K562 (cell line): ENCODE data around the gene SGIP1. TPM values are rescaled to one million over a fixed set of nuclear protein-coding genes. Genes with fewer than 3 reads are reported as not detected.

Experiments used
- ATAC-seq: fragments of 200-7000 bp; cut with Tn5 transposase; 3 replicates; pipeline ENCODE4 v1.9.1; 2020; ENCODE audit warnings: moderate library complexity
- BruUV-seq: library from RNA; stranded (reverse); fragments of 400-500 nt; replicated peaks from 2 replicates; lab custom pipeline; 2021; lab: Mats Ljungman, UMichigan
- CTCF ChIA-PET: fragments of 300-600 bp; formaldehyde crosslinking; extraction: SDS; loops from one replicate; lab custom pipeline; 2021; ENCODE audit warnings: low intra/inter-chr PET ratio; lab: Yijun Ruan, JAX
- POLR2A ChIA-PET: fragments of 300-600, 350-650 bp; sonication (Branson Sonifier 250); formaldehyde crosslinking; extraction: SDS; loops from one replicate; lab custom pipeline; 2021; ENCODE audit warnings: antibody characterized with exemption, inconsistent platforms; lab: Yijun Ruan, JAX
- DNase-seq, 4 experiments: peaks; one replicate each; pipeline versions ENCODE4 v3.0.0 to v3.0.0-alpha.2; 2011 to 2018; ENCODE audit warnings: low spot score in 3 of 4, mixed read lengths in 3 of 4; ENCODE audit errors: extremely low read depth in 1 of 4
- FAIRE-seq: peaks from 2 replicates; lab custom pipeline; 2011; peaks lifted over from hg19 to GRCh38; lab: Jason Lieb, UNC
- H2AFZ ChIP-seq: 2 replicates; pipeline ENCODE4 v1.6.0; 2011; ENCODE audit warnings: low read depth, low read length, control low read depth, inconsistent platforms
- H3K27ac ChIP-seq: fragments of 200-600 bp; 3 replicates; pipeline ENCODE4 v1.8.0; 2011; ENCODE audit warnings: low read depth, mild to moderate bottlenecking, control low read depth, inconsistent platforms, low read length, moderate library complexity, mixed read lengths; ENCODE audit errors: extremely low read depth
- H3K27me3 ChIP-seq, 2 experiments: fragments of 300-600 bp in 1 of 2; 2 replicates in 1 of 2; 3 replicates in 1 of 2; pipeline versions ENCODE4 v1.6.0 to v1.8.0; 2011; ENCODE audit warnings: inconsistent platforms in 2 of 2, low read length in 2 of 2, mild to moderate bottlenecking in 1 of 2, mixed read lengths in 1 of 2, moderate library complexity in 1 of 2; ENCODE audit not compliant: control insufficient read depth in 2 of 2, insufficient read depth in 2 of 2
- H3K36me3 ChIP-seq: fragments of 300-600 bp; 3 replicates; pipeline ENCODE4 v1.8.0; 2011; ENCODE audit warnings: mild to moderate bottlenecking, low read length, inconsistent platforms; ENCODE audit not compliant: control insufficient read depth, insufficient read depth
- H3K4me1 ChIP-seq, 2 experiments: fragments of 200-600 bp in 1 of 2; replicated peaks in 1 of 2; 2 replicates in 1 of 2; 3 replicates in 1 of 2; pipeline versions ENCODE4 v1.5.1 to v1.8.0; 2011; ENCODE audit warnings: inconsistent platforms in 2 of 2, low read length in 2 of 2, mild to moderate bottlenecking in 1 of 2, mixed read lengths in 1 of 2, moderate library complexity in 1 of 2; ENCODE audit not compliant: control insufficient read depth in 2 of 2, insufficient read depth in 2 of 2
- H3K4me2 ChIP-seq: 2 replicates; pipeline ENCODE4 v1.6.1; 2011; ENCODE audit warnings: low read length, control low read depth, inconsistent platforms, mixed read lengths; ENCODE audit not compliant: insufficient read depth
- H3K4me3 ChIP-seq: fragments of 200-600 bp; sonication (generic), shearing (Covaris generic); 2 replicates; pipeline ENCODE4 v1.5.1; 2016; ENCODE audit warnings: control low read depth, inconsistent platforms
- H3K79me2 ChIP-seq: fragments of 200-600 bp; 3 replicates; pipeline ENCODE4 v1.8.0; 2011; ENCODE audit warnings: low read length, inconsistent platforms; ENCODE audit not compliant: control insufficient read depth, insufficient read depth
- H3K9ac ChIP-seq, 2 experiments: 2 replicates each; pipeline versions ENCODE4 v1.6.0 to v1.6.1; 2011; ENCODE audit warnings: low read depth in 2 of 2, low read length in 2 of 2, control low read depth in 1 of 2, inconsistent platforms in 1 of 2, mild to moderate bottlenecking in 1 of 2, mixed read lengths in 1 of 2; ENCODE audit not compliant: insufficient read depth in 1 of 2
- H3K9me1 ChIP-seq: one replicate; pipeline ENCODE4 v1.6.0; 2011; ENCODE audit warnings: inconsistent platforms, mild to moderate bottlenecking, low read length, moderate library complexity; ENCODE audit not compliant: control insufficient read depth, insufficient read depth
- H3K9me3 ChIP-seq: replicated peaks from 2 replicates; pipeline ENCODE4 v1.5.1; 2011; ENCODE audit warnings: low read depth, low read length, inconsistent platforms; ENCODE audit not compliant: control insufficient read depth, insufficient read depth
- H4K20me1 ChIP-seq: replicated peaks from 2 replicates; pipeline ENCODE4 v1.6.1; 2011; ENCODE audit warnings: low read length, inconsistent platforms, mixed read lengths; ENCODE audit not compliant: control insufficient read depth, insufficient read depth
- ARID2 ChIP-seq: fragments of 450-650 bp; IDR thresholded peaks from 2 replicates; pipeline ENCODE4 v1.6.1; 2017; ENCODE audit warnings: antibody characterized with exemption, mild to moderate bottlenecking
- DDX20 ChIP-seq: fragments of 450-650 bp; IDR thresholded peaks from 2 replicates; pipeline ENCODE4 v1.6.1; 2016; ENCODE audit warnings: missing genetic modification characterization, low read depth, mild to moderate bottlenecking, missing compliant biosample characterization, moderate library complexity
- FOXM1 ChIP-seq, 2 experiments: fragments of 450-650 bp in 1 of 2; sonication (generic) in 1 of 2; formaldehyde crosslinking in 1 of 2; IDR thresholded peaks; 2 replicates each; pipeline versions ENCODE4 v1.6.1 to v1.9.0; 2017 to 2022; ENCODE audit warnings: low read depth in 2 of 2, mild to moderate bottlenecking in 2 of 2, missing genetic modification reagents in 1 of 2, moderate library complexity in 1 of 2
- FOXP1 ChIP-seq: sonication (generic); formaldehyde crosslinking; IDR thresholded peaks from 2 replicates; pipeline ENCODE4 v1.8.0; 2022; ENCODE audit warnings: mild to moderate bottlenecking, missing genetic modification reagents
- MAFK ChIP-seq: IDR thresholded peaks from 2 replicates; pipeline ENCODE4 v1.6.1; 2011; ENCODE audit warnings: low read length, improper control_type of control experiment
- MTA2 ChIP-seq: fragments of 450-650 bp; IDR thresholded peaks from 2 replicates; pipeline ENCODE4 v1.6.1; 2016; ENCODE audit warnings: low read depth
- MYNN ChIP-seq, 2 experiments: sonication (generic); formaldehyde crosslinking in 1 of 2; IDR thresholded peaks; 2 replicates each; pipeline versions ENCODE4 v1.5.0 to v1.6.1; 2016 to 2020; ENCODE audit warnings: antibody characterized with exemption in 1 of 2, missing genetic modification reagents in 1 of 2
- RAD21 ChIP-seq, 2 experiments: fragments of 250-450 bp in 1 of 2; fragments of 450-650 bp in 1 of 2; sonication (Bioruptor Pico) in 1 of 2; formaldehyde crosslinking in 1 of 2; IDR thresholded peaks in 1 of 2; conservative IDR thresholded peaks in 1 of 2; 2 replicates each; pipeline versions ENCODE4 v1.4.0 to v1.8.0; 2020 to 2022; ENCODE audit warnings: mild to moderate bottlenecking in 2 of 2, moderate library complexity in 1 of 2
- RBFOX2 ChIP-seq: fragments of 200-400 bp; formaldehyde crosslinking; IDR thresholded peaks from 2 replicates; pipeline ENCODE4 v1.6.1; 2017; ENCODE audit warnings: low read depth, mild to moderate bottlenecking, low read length, moderate library complexity
- SIN3A ChIP-seq, 2 experiments: fragments of 150-350 bp in 1 of 2; IDR thresholded peaks; 2 replicates each; pipeline ENCODE4 v1.6.1; 2011 to 2016; ENCODE audit warnings: borderline replicate concordance in 2 of 2, low read depth in 2 of 2, low read length in 2 of 2, mild to moderate bottlenecking in 2 of 2, moderate library complexity in 2 of 2; ENCODE audit not compliant: control insufficient read depth in 1 of 2
- ZNF316 ChIP-seq: fragments of 450-650 bp; IDR thresholded peaks from 2 replicates; pipeline ENCODE4 v1.6.1; 2016
- ZNF347 ChIP-seq: fragments of 450-650 bp; formaldehyde crosslinking; IDR thresholded peaks from 2 replicates; pipeline ENCODE4 v1.4.0; 2020; ENCODE audit warnings: low read depth, mild to moderate bottlenecking, moderate library complexity
- ZNF77 ChIP-seq: fragments of 250-450 bp; sonication (Bioruptor Pico); IDR thresholded peaks from 2 replicates; pipeline ENCODE4 v1.5.0; 2020
- ZNF778 ChIP-seq: fragments of 450-650 bp; formaldehyde crosslinking; IDR thresholded peaks from 2 replicates; pipeline ENCODE4 v1.4.0; 2020; ENCODE audit warnings: mild to moderate bottlenecking, moderate library complexity
- WGBS: fragments of 100-300 bp; shearing (Covaris generic); methylation state at CpG from one replicate; pipeline ENCODE4 v1.1.6; 2016; ENCODE audit warnings: low coverage, mixed read lengths; ENCODE audit not compliant: insufficient coverage; ENCODE audit errors: missing lambda C conversion rate; 5-methylcytosine and 5-hydroxymethylcytosine counted together
- in situ Hi-C: fragments of 300-500 bp; cut with MboI; formaldehyde crosslinking; loops from 4 replicates; pipeline ENCODE4 v1.15.0; 2018; ENCODE audit warnings: inconsistent platforms, mixed read lengths
- intact Hi-C: fragments of 100-400 bp; cut with micrococcal nuclease; formaldehyde crosslinking; loops from 2 replicates; pipeline ENCODE4 v1.14.2; 2022
- polyA plus RNA-seq, 8 experiments: library from polyadenylated mRNA; depleted of rRNA in 4 of 8; stranded (reverse) in 5 of 8; unstranded in 3 of 8; fragments of >200 nt; fragmentation: Nextera tagmentation in 2 of 8; fragmentation: Illumina TruSeq in 1 of 8; extraction: Ambion mirVana in 2 of 8; extraction: Trizol in 1 of 8; gene quantifications; 2 replicates each; pipeline versions ENCODE4 v1.2.1 to v1.2.3, GENCODE V29; 2011 to 2014; ENCODE audit warnings: inconsistent platforms in 1 of 8, missing spikeins in 1 of 8
- total RNA-seq, 7 experiments: library from RNA; depleted of rRNA in 6 of 7; stranded (reverse); fragments of >200 nt in 6 of 7; fragmentation: Illumina TruSeq in 2 of 7; extraction: Trizol in 2 of 7; gene quantifications; 2 replicates each; pipeline versions ENCODE4 v1.2.1 to v1.2.3, GENCODE V29; 2011 to 2021; ENCODE audit warnings: low replicate concordance in 1 of 7
- TF ChIP-seq, protein P1 (sequence below): fragments of 450-650 bp; IDR thresholded peaks from 2 replicates; pipeline ENCODE4 v1.6.1; 2017; ENCODE audit warnings: mild to moderate bottlenecking, moderate library complexity

The SGIP1 gene
- total and polyA plus RNA-seq, 9 of the 15 experiments (the other 6 are each of a cell fraction or from before 2014, with no cell fraction given) = 0.07 to 0.35 TPM; not detected in 7

- DNase-seq (no peak), FAIRE-seq (no peak), ATAC-seq (no peak)
- TF ChIP-seq SIN3A (IDR thresholded peaks at IDR 0.05; ENCODE audit: borderline replicate concordance in 2 of 2, control insufficient read depth in 1 of 2, low read depth in 2 of 2, low read length in 2 of 2) (no peak), ZNF778 (CRISPR knock-in tag) (no peak), ZNF347 (CRISPR knock-in tag) (no peak), ARID2 (no peak), DDX20 (tag) (no peak), RBFOX2 (no peak), MTA2 (no peak), MAFK (0 out of 2 replicates have a peak, but pooled peaks have one; percentile 17), ZNF316 (peak; percentile 27; the same call in 1 of the 2 replicates), MYNN (IDR thresholded peaks at IDR 0.05) (no peak), MYNN (CRISPR knock-in tag; IDR thresholded peaks at IDR 0.05) (no peak), RAD21 (CRISPR knock-in tag; conservative IDR thresholded peaks at IDR 0.05 in 1 of 2, IDR thresholded peaks at IDR 0.05 in 1 of 2) (no peak), ZNF77 (CRISPR knock-in tag) (no peak), FOXP1 (no peak), FOXM1 (IDR thresholded peaks at IDR 0.05; ENCODE audit: low read depth) (no peak), FOXM1 (CRISPR knock-in tag; IDR thresholded peaks at IDR 0.05; ENCODE audit: low read depth) (no peak)
- TF ChIP-seq, protein P1, sequence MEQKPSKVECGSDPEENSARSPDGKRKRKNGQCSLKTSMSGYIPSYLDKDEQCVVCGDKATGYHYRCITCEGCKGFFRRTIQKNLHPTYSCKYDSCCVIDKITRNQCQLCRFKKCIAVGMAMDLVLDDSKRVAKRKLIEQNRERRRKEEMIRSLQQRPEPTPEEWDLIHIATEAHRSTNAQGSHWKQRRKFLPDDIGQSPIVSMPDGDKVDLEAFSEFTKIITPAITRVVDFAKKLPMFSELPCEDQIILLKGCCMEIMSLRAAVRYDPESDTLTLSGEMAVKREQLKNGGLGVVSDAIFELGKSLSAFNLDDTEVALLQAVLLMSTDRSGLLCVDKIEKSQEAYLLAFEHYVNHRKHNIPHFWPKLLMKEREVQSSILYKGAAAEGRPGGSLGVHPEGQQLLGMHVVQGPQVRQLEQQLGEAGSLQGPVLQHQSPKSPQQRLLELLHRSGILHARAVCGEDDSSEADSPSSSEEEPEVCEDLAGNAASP = no peak
- intact Hi-C loops (no loop called here), in situ Hi-C loops (no loop called here)
- ChIA-PET POLR2A (no interaction called here), CTCF (no interaction called here)
- H3K4me3 ChIP-seq = no peak overlapping the region
- H4K20me1 ChIP-seq = no peaks in the 10 kb centered on the region
- no peaks in the 10 kb centered on the region for H3K36me3 ChIP-seq
- H3K79me2 ChIP-seq = no peaks in the 10 kb centered on the region
- no peaks in the 10 kb centered on the region for H3K9me3 ChIP-seq
- H3K27ac ChIP-seq = no peak overlapping the region
- H3K4me1 ChIP-seq = no peaks in the 10 kb centered on the region
- H3K9ac ChIP-seq = no peak overlapping the region
- WGBS = 0% methylated on average over 2 of the region's 2 CpGs
- no TSS peak for BruUV-seq
- H3K9me1 ChIP-seq = no peaks in the 10 kb centered on the region
- H3K4me2 ChIP-seq = no peak overlapping the region
- H3K27me3 ChIP-seq = peaks cover 10% of the 10 kb centered on the region in 2 experiments; a peak in 4 of 5 replicates
- no peak overlapping the region for H2AFZ ChIP-seq
These were observed 153.4 kb downstream of the SGIP1 start for GRCh38 chr1:66687358-66687757.
